GM21526 (cell line): ENCODE results near the gene MAD1L1.

Experiments used
- ATAC-seq: cut with Tn5 transposase; IDR thresholded peaks from one replicate; pipeline ENCODE4 v1.9.1; 2021; ENCODE audit warnings: moderate library complexity; ENCODE audit not compliant: unreplicated experiment, low FRiP score

MAD1L1 gene

GRCh38 chr7:2181077-2181854, 51.5 kb downstream of the MAD1L1 start:
- no peak for ATAC-seq

GRCh38 chr7:2180081-2180480, 52.7 kb downstream of the MAD1L1 start:
- no peak for ATAC-seq

DNA sequence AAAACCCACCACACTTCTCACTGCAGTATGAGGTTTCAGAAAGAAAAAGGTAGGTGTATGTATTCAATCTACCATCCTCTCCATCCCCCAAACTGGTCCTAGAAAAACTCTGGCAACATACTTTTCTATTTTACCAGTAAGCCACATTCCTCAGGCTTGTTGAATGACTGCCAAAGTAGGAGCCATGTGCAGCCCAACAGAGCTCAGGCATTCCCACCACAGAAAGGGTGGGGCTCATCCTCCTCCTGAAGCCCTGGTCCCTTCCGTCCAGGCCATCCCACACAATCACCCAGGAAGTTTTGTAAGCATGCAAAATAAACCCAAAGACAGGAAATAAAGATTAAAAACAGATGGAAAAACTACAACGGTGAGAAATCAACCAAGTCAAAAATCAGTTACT, 57.2 kb downstream of the MAD1L1 start:
- no peak for ATAC-seq

DNA sequence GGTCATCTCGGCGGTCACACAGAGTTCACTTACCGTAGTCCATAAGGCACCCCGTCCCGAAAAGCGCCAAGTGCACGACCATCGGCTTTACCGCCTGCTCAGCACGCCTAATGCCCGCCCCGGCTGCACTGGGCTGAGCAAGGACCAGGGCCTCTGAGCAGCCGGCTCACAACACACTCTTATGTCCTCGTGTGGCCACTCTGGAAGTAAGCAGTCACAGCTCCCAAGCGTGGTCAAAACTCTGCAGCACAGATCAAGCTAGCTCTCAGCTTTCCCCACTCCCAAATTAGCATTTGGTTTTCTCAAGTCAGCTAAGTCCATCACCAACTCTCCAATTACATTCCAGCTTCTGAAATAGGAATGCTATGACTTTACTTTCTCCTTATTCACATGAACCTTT, 57.7 kb downstream of the MAD1L1 start:
- ATAC-seq = no peak

DNA sequence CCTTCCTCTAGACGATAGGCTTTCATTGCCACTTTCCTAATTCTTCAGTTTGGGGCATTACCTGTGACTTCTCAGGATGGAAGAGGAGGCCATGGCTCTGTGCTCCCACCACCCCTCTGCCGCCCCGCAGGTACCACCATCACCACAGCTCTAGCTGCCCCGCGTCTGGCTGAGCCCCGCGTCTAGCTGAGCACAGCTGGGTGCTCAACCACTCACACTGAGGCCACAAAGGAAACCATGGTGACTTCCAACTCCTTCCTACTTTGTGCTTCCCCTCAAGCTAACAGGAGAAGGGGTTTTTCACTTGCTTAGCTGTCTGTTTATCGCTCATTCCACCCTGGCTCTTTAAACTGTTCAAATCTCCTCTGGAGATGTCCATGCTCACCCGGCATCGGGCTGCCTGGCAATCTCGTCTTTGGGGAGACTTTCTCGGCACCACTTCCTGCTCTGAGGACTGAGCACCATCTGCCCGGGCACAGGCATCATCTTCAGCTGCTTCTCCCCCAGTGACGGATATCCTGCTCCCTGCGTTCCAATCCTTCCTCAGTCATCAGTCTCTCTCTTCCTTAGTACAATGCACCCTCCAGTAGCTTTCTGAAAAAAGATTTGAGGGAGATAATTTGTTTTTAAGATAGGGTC, 59.4 kb downstream of the MAD1L1 start:
- ATAC-seq = no peak

DNA sequence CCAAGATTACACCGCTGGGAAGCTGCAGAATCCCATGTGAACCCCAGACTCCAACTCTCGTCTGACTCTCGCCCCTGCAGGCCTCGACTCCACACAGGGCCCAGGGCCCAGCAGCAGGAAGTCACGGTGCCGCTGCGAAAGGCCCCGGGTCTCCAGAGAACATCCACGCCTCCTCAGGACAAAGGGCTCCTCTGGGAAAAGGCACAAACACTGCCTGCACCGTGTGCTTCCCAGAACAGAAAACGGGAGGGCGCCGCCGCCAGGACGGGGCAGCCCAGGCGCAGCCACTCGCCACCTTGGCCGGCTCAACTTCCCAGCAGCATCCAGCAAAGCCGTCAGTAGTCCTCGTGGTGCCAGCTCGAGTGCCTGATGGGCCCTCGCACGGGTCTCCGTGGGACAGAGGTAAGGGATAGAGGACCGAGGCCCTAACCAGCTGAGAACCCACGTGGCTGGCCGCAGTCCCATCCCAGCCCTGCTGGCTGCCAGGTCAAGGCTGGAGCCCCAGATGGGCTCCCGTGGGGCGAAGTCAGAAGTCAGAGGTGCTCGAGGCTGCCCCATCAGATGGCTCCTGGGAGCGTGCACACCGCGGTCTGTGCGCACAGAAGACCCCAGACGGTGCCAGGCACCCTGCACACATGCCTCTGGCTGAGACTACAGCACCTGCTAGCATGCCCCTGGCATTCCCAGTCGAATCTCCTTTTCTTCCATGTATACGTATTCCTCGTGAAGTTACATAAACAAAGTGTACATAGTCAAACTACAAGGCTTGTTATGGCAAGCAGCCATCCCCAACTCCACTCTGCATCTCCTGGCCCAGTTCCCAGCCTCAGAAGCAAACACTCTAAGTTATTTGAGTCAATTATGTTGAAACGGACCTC, 60.2 kb downstream of the MAD1L1 start:
- ATAC-seq = no peak

- no peak for ATAC-seq
Measured at GRCh38 chr7:2171855-2172254, 60.9 kb downstream of the MAD1L1 start.

DNA sequence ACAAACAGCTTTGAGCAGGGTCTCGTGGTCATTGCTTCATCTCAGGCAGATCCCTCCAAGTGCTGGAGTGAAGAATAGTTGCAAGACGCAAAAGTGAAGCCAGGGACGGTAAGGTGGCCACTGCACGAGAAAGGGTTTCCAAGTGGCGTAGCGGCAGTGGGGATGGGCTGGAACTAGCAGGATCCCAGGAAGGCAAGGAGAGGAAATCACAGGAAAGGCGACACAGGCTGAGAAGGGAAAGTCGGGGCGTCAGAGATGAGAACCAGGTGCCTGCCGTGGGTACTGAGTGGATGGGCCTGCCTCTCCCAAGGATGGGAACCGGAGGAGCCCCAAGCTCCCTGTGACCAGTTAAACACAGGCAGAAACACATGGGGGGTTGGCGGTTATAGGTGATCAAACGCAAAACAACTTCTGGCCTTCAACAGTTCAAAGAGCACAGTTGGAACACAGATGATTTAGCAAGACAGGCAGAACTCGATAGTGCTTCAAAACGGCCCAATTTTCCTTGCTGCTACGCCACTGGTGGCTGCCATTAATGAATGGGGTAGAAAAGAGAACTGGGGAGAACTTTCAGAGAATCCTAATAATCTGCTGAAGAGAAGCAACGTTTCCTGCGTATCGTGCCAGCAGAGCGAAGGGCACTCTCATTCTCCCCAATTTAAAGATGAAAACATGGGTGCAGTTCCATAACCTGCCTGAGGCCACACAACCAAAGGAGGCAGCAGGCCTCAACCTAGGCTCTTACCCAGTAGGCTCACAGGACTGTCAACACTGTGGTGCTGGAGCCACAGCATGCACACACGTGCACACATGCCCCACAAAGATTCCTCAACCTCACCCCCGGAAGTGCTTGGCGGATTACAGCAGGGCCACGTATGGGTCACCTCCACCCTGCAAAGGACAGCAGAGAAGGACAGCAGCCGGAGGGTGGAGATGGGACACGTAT, 61.9 kb downstream of the MAD1L1 start:
- no peak for ATAC-seq

- ATAC-seq = no peak
Measured at GRCh38 chr7:2169923-2170575, 62.7 kb downstream of the MAD1L1 start.

DNA sequence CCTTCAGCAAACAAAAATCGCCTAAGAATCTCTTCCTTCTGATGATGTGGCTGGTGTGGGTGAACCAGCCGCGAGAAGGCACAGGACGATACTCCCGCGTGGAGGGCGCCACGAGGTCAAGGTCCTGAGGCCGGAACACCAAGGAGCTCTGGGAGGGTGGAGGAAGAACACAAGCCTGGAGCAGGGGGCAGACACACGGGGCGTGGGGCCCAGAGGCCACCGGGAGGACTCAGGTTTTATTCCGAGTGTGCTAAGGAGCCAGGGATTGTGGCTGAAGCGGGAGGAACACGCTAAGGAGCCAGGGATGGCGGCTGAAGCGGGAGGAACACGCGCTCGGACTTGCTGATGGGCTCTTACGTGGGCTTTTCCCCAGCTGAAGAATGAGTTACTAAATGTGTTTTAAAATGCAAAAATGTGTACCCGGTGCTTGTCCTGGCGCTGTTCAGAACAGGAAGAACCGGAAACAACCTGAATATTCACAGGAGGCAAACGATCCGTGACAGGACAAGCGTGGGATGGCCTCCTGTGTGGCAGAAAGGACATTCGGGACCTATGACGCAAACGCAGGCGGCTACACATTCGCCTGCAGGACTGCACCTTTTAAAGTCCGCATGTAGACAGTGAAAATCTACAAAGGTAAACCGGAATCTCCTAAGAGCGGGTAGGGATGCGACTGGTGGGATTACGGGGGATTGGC, 64.0 kb downstream of the MAD1L1 start:
- no peak for ATAC-seq

DNA sequence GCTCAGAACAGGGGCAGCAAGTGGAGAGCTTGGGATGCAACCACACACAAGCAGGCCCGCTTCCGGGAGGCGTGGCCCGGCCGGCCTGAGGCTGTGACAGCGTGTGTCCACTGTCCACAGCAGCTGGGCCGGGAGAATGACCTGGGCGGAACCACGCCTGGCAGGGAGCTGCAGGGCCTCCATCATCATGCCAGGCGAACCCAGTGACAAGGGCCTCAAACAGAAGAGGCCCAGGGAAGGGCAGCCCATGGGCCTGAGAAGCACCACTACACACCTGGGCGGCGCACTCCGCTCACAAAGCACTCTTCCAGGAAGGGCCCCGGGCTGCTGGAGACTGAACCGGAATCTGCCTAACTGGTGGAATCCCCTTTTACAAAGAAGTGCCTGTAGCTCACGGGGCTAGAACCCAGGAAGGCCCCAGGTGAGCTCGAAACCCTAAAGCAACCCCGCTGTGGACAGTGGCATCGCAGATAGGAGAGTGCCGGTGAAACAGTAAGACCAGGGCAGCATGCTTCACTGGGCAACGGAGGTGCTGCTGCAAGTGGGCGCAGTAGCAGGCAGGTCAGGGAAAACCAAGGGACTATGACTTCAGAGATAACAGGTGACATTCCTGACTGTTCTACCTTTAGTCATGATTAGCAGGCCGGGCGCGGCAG, 66.0 kb downstream of the MAD1L1 start:
- no peak for ATAC-seq

DNA sequence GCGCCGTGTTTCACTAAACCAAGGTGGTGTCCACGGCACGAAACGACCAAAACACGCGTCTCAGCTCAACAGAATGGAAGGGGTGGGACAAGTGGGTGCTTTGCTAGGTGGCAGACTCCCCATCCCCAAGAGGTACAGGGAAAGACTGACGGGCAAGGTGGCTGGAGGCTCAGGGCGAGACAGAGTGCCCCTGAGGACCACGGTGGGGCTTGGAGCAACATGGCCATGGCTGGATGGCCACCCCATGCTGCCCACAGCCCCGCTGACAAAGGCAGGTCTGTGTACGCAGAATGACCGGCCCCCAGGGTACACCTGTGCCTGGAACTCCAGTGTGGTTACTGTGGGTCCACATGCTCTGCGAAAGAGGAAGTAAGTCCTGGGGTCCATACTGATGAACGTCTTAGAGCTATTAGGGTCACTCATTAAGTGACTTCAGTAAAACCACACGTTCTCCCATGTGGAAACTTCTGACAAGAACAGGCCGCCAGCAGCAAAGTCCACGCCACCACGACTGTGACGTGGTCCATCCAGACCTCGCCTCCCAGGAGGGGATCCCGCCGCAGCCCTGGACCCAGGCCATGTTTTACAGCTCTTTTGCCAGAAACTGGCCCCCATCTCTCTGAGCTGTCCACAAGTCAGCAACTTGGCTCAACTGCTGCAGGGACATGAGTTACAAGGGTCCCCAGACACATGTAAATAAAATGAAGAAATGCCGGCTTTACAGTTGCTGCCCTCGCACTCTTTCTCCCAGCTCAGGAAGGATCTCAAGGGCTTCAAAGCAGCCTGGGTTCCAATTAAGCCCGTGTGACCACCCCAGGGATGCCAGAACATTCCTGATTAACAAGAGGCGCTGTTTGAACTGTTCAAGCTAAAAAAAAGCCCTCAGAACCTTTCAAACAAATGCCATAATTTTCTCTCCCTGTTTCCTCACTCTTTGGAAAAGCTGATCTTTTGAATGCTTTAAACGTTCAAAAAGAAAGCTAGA, 66.8 kb downstream of the MAD1L1 start:
- ATAC-seq = peak; percentile 78

DNA sequence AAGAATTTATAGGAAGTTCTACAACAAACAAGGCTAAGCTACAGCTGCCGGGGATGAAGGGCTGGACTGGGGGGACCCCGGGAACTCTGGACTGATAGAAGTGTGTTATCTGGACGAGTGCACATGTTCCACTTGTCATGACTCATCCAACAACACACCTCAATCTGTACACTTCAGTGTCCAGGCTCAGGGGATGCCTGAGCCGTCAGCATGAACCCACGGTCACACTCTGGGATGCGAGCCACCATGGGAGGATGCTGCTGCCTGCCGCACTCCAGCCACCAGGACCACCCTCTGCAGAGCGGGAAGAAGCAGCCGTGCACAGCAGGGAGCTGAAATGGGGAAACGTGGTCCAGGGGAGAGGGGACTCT, 67.5 kb downstream of the MAD1L1 start:
- ATAC-seq = no peak

GRCh38 chr7:2164646-2165045, 68.1 kb downstream of the MAD1L1 start:
- ATAC-seq = no peak

DNA sequence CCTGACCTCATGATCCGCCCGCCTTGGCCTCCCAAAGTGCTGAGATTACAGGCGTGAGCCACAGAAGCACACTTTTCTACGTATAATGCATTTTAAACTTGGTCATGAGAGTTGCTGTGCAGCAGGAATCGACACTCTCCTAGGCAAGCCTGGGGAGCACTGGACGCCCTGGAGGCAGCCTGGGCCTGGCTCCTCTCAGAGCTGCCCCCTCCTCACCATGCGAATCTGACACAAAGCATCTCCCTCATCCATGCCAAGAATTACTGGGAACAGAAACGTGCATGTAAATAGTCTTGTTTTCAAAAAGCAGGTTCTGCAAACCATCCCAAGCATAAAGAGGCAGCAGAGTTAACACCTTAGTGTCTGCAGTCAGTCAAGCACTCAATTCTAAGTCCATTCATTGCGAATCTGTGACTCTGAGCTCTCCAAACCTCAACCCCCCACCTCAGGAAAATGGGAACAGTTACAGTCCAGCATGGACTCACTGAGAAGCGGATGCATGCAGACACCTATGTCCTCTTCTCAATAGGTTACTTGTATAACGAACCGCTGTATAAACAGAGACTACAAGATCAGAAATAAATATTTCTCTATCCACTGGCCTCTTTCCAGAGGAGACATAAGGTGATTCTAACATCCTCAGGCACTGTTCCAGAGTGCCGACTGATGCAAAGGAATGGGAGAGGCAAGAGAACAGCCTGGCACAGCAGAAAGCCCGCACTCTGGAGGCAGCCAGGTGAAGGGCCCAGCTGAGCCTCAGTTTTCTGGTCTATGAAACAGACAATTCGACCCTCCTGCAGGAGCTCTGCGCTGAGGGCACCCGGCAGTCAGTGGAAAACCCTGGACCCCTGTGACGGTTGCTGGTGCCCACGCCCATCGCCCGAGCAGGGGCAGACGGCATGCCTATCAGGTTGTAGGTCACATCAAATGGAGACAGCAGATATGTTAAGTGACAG, 68.9 kb downstream of the MAD1L1 start:
- ATAC-seq = no peak

DNA sequence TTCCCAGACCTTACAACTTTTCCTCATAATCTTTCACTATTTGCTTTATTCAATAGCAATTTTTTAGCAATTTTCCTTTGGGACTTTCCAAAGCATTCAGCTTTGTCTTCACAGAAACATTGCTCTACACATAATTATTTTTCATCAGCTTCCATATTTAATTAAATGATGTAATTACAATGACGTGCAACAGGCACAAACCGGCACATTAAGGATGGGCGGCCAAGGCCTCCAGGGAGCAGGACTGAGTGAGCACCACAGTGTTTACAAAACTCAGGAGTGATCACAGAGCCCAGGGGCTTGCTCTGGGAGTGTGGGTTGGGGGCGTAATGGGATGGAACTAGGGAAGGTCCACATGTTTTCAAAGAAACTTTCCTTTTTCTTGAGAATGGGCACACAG, 69.8 kb downstream of the MAD1L1 start:
- ATAC-seq = no peak
